HG03159 (cell line): ENCODE measurements around the gene SCYGR3.

Experiments used
- ATAC-seq: cut with Tn5 transposase; IDR thresholded peaks from one replicate; pipeline ENCODE4 v1.9.1; 2021; ENCODE audit warnings: mild to moderate bottlenecking, moderate library complexity; ENCODE audit not compliant: unreplicated experiment

The SCYGR3 gene

DNA sequence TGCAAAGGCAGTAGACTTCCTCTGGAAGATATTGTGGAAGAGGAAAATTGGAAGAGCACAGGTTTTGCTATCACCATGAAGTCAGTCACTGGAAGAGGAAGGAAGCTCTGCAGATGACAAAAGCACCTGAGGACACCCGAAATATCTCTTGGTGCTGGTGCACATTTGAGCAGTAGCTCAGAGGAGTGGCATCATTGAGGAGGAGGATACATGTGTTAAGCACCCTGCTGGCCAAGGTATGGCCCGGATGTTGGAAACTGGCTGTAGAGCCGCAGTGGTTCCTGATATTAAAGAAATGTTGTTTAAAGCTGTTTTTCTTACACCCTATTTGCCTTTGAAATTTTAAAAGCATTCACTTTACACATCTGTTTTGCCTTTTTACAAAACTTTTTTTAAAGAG lies 48.6 kb downstream of the SCYGR3 start:
- ATAC-seq = no peak

DNA sequence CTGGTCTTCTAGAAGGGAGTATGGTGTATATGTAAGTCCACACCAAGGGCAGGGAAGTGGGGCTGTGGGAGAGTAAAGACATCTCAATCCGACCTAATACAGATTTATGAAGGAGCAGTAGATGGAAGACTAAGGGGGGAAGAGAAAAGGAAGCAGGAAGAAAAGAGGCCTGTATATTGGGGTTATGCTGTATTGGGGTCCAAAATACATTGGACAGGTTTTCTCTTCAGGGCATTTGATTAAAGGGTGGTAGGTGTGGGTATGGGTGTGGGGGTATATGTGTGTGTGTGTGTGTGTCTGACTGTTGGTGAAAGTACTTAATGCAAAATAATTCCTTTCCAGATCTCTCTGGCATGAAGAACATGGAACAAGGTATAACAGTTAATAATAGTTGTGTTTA lies 49.6 kb downstream of the SCYGR3 start:
- ATAC-seq = no peak
